ENCODE measurements around the gene MROH9. TPM values are rescaled to one million over a fixed set of nuclear protein-coding genes. Genes with fewer than 3 reads are reported as not detected.

MROH9 gene
- total RNA-seq (2021; ENCODE audit: unreplicated experiment) (not detected), Bru-seq, nascent RNA (percentile 1 among the genes with signal in this experiment), BruChase-seq, experiment 1, labeled RNA remaining after a 6-hour chase (percentile 2 among the genes with signal in this experiment), BruChase-seq, experiment 2, labeled RNA remaining after a 2-hour chase (not detected)
- polyA plus RNA-seq (2012) = not detected in 2 replicates
- long read RNA-seq = 0 reads

- Histone ChIP-seq H3K79me2 (ENCODE audit: insufficient read depth, low read length) (no peaks in the 10 kb centered on the region), H3K36me3 (ENCODE audit: control insufficient read depth in 1 of 2, insufficient read depth in 2 of 2, low read length in 2 of 2) (no peaks in the 10 kb centered on the region), H3K4me3 (replicated peaks in 1 of 2; ENCODE audit: low read depth in 1 of 2, low read length in 2 of 2) (no peak within 1 kb of the TSS), H3K4me1 (ENCODE audit: control insufficient read depth in 1 of 2, insufficient read depth in 2 of 2, low read length in 2 of 2) (no peaks in the 10 kb centered on the region), H3K27ac (ENCODE audit: low read depth, low read length) (no peak within 1 kb of the TSS), H3K9me2 (ENCODE audit: insufficient read depth) (no peaks in the 10 kb centered on the region), H4K20me1 (ENCODE audit: insufficient read depth) (no peaks in the 10 kb centered on the region), H3K9ac (ENCODE audit: low read length) (no peak within 1 kb of the TSS), H2AFZ (ENCODE audit: low read depth, low read length, poor library complexity, severe bottlenecking) (no peak within 1 kb of the TSS), H3K9me3 (ENCODE audit: control insufficient read depth in 1 of 2, insufficient read depth in 1 of 2, low read depth in 1 of 2, low read length in 2 of 2) (no peaks in the 10 kb centered on the region), H3K27me3 (ENCODE audit: insufficient read depth, low read length) (no peaks in the 10 kb centered on the region), H3K4me2 (ENCODE audit: low read length) (no peak within 1 kb of the TSS)
- ChIA-PET CTCF (no interaction called here), POLR2A (no interaction called here), RAD21 (ENCODE audit: low non-redundant PET in 1 of 2, low total read pairs in 2 of 2, uncharacterized antibody in 2 of 2, unreplicated experiment in 2 of 2) (no interaction called here)
- BruUV-seq (replicated peaks) = no TSS peak
- TF ChIP-seq EGR1 (IDR thresholded peaks at IDR 0.05; ENCODE audit: low read depth) (no peak), CBX3 (IDR thresholded peaks at IDR 0.05; ENCODE audit: low read depth) (no peak), YY1 (IDR thresholded peaks at IDR 0.05; ENCODE audit: extremely low read depth, insufficient replicate concordance, low read depth, low read length) (no peak), RAD21 (IDR thresholded peaks at IDR 0.05; ENCODE audit: low read depth) (no peak), JUND (IDR thresholded peaks at IDR 0.05) (no peak), ZFX (IDR thresholded peaks at IDR 0.05) (no peak), CEBPB (IDR thresholded peaks at IDR 0.05; ENCODE audit: low read depth) (no peak), TCF7L2 (IDR thresholded peaks at IDR 0.05; ENCODE audit: borderline replicate concordance, extremely low read depth, insufficient read depth, insufficient read length) (no peak), ZNF274 (IDR thresholded peaks at IDR 0.05; ENCODE audit: low read depth, low read length) (no peak)
- DNase-seq (ENCODE audit: low read depth, low spot score) = no peak
- intact Hi-C loops (cut with micrococcal nuclease) = no loop called here
- no peak for ATAC-seq
Measured at GRCh38 chr1:170935231-170935630, at the start of gene MROH9. TSS of gene MROH9 (plus strand) at chr1:170935534. CDS start at chr1:170945557, 10,023 bp downstream.

DNA sequence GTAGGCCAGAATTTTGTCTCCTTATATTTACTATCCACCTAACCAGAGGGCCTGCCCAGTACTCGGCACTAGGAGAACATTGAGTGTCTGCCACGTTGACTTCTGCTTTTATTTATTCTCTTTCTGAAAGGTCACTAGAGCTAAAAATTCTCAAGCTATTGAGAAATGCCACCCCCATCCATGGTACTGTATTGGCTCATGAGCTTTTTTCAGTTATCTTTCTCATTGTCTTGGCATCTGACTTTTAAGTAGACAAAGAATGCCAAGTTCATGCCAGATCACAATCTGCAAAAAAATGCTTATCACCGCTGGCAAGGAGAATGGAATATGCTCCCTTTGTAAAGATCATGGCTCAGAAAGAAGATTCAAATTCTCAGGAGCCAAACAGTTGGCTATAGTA, 49.8 kb upstream of the MROH9 start:
- H3K4me1 ChIP-seq (ENCODE audit: control insufficient read depth in 1 of 2, insufficient read depth in 2 of 2, low read length in 2 of 2) = no peaks in the 10 kb centered on the region
- CTCF ChIA-PET = no interaction called here
- ATAC-seq (no peak), DNase-seq (ENCODE audit: low read depth, low spot score) (no peak)
- H2AFZ ChIP-seq (ENCODE audit: low read depth, low read length, poor library complexity, severe bottlenecking) = no peak overlapping the region
- no peaks in the 10 kb centered on the region for H4K20me1 ChIP-seq (ENCODE audit: insufficient read depth)
- no peaks in the 10 kb centered on the region for H3K9me3 ChIP-seq (ENCODE audit: control insufficient read depth in 1 of 2, insufficient read depth in 1 of 2, low read depth in 1 of 2, low read length in 2 of 2)
- no peak overlapping the region for H3K4me3 ChIP-seq (replicated peaks in 1 of 2; ENCODE audit: low read depth in 1 of 2, low read length in 2 of 2)
- no peak overlapping the region for H3K27ac ChIP-seq (ENCODE audit: low read depth, low read length)
- POLR2A ChIA-PET = no interaction called here
- no peaks in the 10 kb centered on the region for H3K79me2 ChIP-seq (ENCODE audit: insufficient read depth, low read length)
- no TSS peak for BruUV-seq (replicated peaks)
- H3K27me3 ChIP-seq (ENCODE audit: insufficient read depth, low read length) = no peaks in the 10 kb centered on the region
- no peaks in the 10 kb centered on the region for H3K36me3 ChIP-seq (ENCODE audit: control insufficient read depth in 1 of 2, insufficient read depth in 2 of 2, low read length in 2 of 2)
- no peak overlapping the region for H3K4me2 ChIP-seq (ENCODE audit: low read length)
- intact Hi-C loops (cut with micrococcal nuclease) = loop anchor here (10.0 kb wide), 1 partner anchor 1081 kb away; no protein-coding TSS in a partner anchor
- no peak for TF ChIP-seq RAD21 (IDR thresholded peaks at IDR 0.05; ENCODE audit: low read depth)
- TF ChIP-seq ZNF274 (IDR thresholded peaks at IDR 0.05; ENCODE audit: low read depth, low read length) = no peak
- no peak for TF ChIP-seq SP1 (IDR thresholded peaks at IDR 0.05; ENCODE audit: low read depth)
- no peak for TF ChIP-seq REST (IDR thresholded peaks at IDR 0.05; ENCODE audit: low read depth)
- TF ChIP-seq CBX3 (IDR thresholded peaks at IDR 0.05; ENCODE audit: low read depth) = no peak
- TF ChIP-seq EGR1 (IDR thresholded peaks at IDR 0.05; ENCODE audit: low read depth) = no peak
- TF ChIP-seq SRF (IDR thresholded peaks at IDR 0.05; ENCODE audit: low read depth) = no peak
- no peak for TF ChIP-seq MAX (IDR thresholded peaks at IDR 0.05)
- TF ChIP-seq POLR2AphosphoS5 (IDR thresholded peaks at IDR 0.05; ENCODE audit: low read depth, low read length) = no peak
- H3K9ac ChIP-seq (ENCODE audit: low read length) = no peak overlapping the region
- RAD21 ChIA-PET (ENCODE audit: low non-redundant PET in 1 of 2, low total read pairs in 2 of 2, uncharacterized antibody in 2 of 2, unreplicated experiment in 2 of 2) = no interaction called here
- H3K9me2 ChIP-seq (ENCODE audit: insufficient read depth) = no peaks in the 10 kb centered on the region

Data from HCT116 (cell line).